Breast epithelium (tissue), 4 donors: ENCODE measurements around the gene OSBPL10. TPM values are rescaled to one million over a fixed set of nuclear protein-coding genes. Genes with fewer than 3 reads are reported as not detected.

ENCODE experiments used
- DNase-seq, 2 donors: peaks; one replicate each; pipeline ENCODE4 v3.0.0-alpha.2; 2019; ENCODE audit warnings: low spot score in 2 of 2
- H3K27ac ChIP-seq, 2 donors: fragments of 200-600 bp; sonication (generic) in 1 of 2; one replicate each; pipeline ENCODE4 v1.5.1; 2016 to 2019; ENCODE audit warnings: mild to moderate bottlenecking in 1 of 2
- H3K27me3 ChIP-seq, 2 donors: fragments of 200-600 bp; sonication (generic) in 1 of 2; one replicate each; pipeline versions ENCODE4 v1.5.1 to v1.6.0; 2017 to 2019; ENCODE audit warnings: control low read depth in 1 of 2, mild to moderate bottlenecking in 1 of 2
- H3K36me3 ChIP-seq: fragments of 200-600 bp; one replicate; pipeline ENCODE4 v1.5.1; 2019
- H3K4me1 ChIP-seq, 2 donors: fragments of 200-600 bp; sonication (generic); one replicate each; pipeline ENCODE4 v1.5.1; 2016 to 2019; ENCODE audit warnings: control low read depth in 1 of 2
- H3K4me3 ChIP-seq, 3 donors: fragments of 200-600 bp; sonication (generic); 1 replicate in 2 of 3; 2 replicates in 1 of 3; pipeline ENCODE4 v1.5.1; 2016 to 2019; ENCODE audit warnings: mild to moderate bottlenecking in 3 of 3, moderate library complexity in 2 of 3
- H3K9me3 ChIP-seq, 2 donors: fragments of 200-600 bp; sonication (generic) in 1 of 2; one replicate each; pipeline ENCODE4 v1.5.1; 2016 to 2019; ENCODE audit warnings: control low read depth in 1 of 2
- POLR2A ChIP-seq: fragments of 450-650 bp; IDR thresholded peaks from one replicate; pipeline ENCODE4 v1.6.1; 2016; ENCODE audit warnings: antibody characterized with exemption, mild to moderate bottlenecking, moderate library complexity
- POLR2AphosphoS5 ChIP-seq, 3 donors: sonication (generic); formaldehyde crosslinking; IDR thresholded peaks; one replicate each; pipeline ENCODE4 v1.6.1; 2017; ENCODE audit warnings: antibody characterized with exemption in 3 of 3
- intact Hi-C: fragments of 100-400 bp; cut with DNase I; formaldehyde crosslinking; loops from one replicate; pipeline ENCODE4 v1.15.1; 2023; ENCODE audit warnings: low total_unique reads
- total RNA-seq, 3 donors: library from RNA; depleted of rRNA; stranded (reverse); fragments of >200 nt; gene quantifications; one replicate each; pipeline ENCODE4 v1.1.0, GENCODE V29; 2016
- TF ChIP-seq, protein P1 (sequence below), 3 donors: fragments of 450-650 bp; IDR thresholded peaks; one replicate each; pipeline ENCODE4 v1.5.1; 2016 to 2017; ENCODE audit warnings: antibody characterized with exemption in 3 of 3, mild to moderate bottlenecking in 3 of 3, moderate library complexity in 3 of 3

OSBPL10 gene
- total RNA-seq, 3 donors from 2014 or later = 17.6 to 47.4 (median 26.5) TPM

- no peak for DNase-seq
- H3K9me3 ChIP-seq = no peaks in the 10 kb centered on the region
- no peak overlapping the region for H3K4me3 ChIP-seq
- H3K36me3 ChIP-seq = no peaks in the 10 kb centered on the region
- TF ChIP-seq POLR2A (no peak), POLR2AphosphoS5 (IDR thresholded peaks at IDR 0.05) (no peak)
- TF ChIP-seq, protein P1, sequence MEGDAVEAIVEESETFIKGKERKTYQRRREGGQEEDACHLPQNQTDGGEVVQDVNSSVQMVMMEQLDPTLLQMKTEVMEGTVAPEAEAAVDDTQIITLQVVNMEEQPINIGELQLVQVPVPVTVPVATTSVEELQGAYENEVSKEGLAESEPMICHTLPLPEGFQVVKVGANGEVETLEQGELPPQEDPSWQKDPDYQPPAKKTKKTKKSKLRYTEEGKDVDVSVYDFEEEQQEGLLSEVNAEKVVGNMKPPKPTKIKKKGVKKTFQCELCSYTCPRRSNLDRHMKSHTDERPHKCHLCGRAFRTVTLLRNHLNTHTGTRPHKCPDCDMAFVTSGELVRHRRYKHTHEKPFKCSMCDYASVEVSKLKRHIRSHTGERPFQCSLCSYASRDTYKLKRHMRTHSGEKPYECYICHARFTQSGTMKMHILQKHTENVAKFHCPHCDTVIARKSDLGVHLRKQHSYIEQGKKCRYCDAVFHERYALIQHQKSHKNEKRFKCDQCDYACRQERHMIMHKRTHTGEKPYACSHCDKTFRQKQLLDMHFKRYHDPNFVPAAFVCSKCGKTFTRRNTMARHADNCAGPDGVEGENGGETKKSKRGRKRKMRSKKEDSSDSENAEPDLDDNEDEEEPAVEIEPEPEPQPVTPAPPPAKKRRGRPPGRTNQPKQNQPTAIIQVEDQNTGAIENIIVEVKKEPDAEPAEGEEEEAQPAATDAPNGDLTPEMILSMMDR (IDR thresholded peaks at IDR 0.05) = no peak
- no peaks in the 10 kb centered on the region for H3K27me3 ChIP-seq
- H3K27ac ChIP-seq = no peak overlapping the region
- no peaks in the 10 kb centered on the region for H3K4me1 ChIP-seq
- intact Hi-C loops = no loop called here
Observed at GRCh38 chr3:31833391-31834190, 147.5 kb downstream of the OSBPL10 start.

GRCh38 chr3:31832551-31832950, 148.5 kb downstream of the OSBPL10 start:
- no peak for DNase-seq
- Histone ChIP-seq H3K36me3 (no peaks in the 10 kb centered on the region), H3K4me3 (no peak overlapping the region), H3K9me3 (no peaks in the 10 kb centered on the region), H3K27ac (no peak overlapping the region), H3K27me3 (no peaks in the 10 kb centered on the region), H3K4me1 (no peaks in the 10 kb centered on the region)
- TF ChIP-seq POLR2A (no peak), POLR2AphosphoS5 (IDR thresholded peaks at IDR 0.05) (no peak)
- TF ChIP-seq, protein P1 (IDR thresholded peaks at IDR 0.05) = no peak
- intact Hi-C loops = no loop called here

- no peaks in the 10 kb centered on the region for H3K36me3 ChIP-seq
- intact Hi-C loops = no loop called here
- TF ChIP-seq, protein P1 (IDR thresholded peaks at IDR 0.05) = no peak
- TF ChIP-seq POLR2A (no peak), POLR2AphosphoS5 (IDR thresholded peaks at IDR 0.05) (no peak)
- DNase-seq = no peak
- H3K9me3 ChIP-seq = no peaks in the 10 kb centered on the region
- no peaks in the 10 kb centered on the region for H3K27me3 ChIP-seq
- no peak overlapping the region for H3K4me3 ChIP-seq
- H3K4me1 ChIP-seq = no peaks in the 10 kb centered on the region
- H3K27ac ChIP-seq = no peak overlapping the region
Observed at GRCh38 chr3:31831591-31831990, 149.5 kb downstream of the OSBPL10 start.

DNA sequence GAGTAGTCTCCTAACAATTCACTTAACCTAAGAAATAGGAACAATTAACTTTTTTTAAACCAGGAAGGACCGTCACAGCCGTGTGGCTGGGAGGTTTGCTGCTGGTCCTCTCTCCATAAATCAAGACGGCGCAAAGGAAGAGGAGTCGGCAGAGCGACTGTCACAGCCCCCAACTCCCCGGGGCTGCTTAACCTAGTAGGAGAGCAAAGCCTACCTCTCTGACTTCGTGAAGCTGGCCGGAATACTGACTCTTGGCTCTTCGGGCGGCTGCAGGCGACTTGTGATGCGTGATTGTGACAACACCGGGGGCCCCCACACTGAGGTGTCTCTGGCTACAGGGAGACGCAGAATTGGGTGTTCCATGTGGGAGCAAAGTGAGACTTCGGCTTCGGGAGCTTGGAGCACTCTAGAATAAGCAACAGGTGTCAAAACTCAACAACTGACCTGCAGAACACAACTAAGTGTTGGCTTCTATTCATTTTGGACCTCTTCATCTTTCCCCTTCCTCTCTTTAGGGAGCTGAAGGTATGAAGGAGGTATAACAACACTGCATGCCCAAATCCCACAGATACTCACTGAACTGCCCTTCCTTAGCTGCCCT, 151.1 kb downstream of the OSBPL10 start:
- Histone ChIP-seq H3K27ac (no peak overlapping the region), H3K4me1 (no peaks in the 10 kb centered on the region), H3K27me3 (no peaks in the 10 kb centered on the region), H3K4me3 (no peak overlapping the region), H3K9me3 (no peaks in the 10 kb centered on the region), H3K36me3 (no peaks in the 10 kb centered on the region)
- TF ChIP-seq, protein P1 (IDR thresholded peaks at IDR 0.05) = no peak
- intact Hi-C loops = no loop called here
- no peak for DNase-seq

DNA sequence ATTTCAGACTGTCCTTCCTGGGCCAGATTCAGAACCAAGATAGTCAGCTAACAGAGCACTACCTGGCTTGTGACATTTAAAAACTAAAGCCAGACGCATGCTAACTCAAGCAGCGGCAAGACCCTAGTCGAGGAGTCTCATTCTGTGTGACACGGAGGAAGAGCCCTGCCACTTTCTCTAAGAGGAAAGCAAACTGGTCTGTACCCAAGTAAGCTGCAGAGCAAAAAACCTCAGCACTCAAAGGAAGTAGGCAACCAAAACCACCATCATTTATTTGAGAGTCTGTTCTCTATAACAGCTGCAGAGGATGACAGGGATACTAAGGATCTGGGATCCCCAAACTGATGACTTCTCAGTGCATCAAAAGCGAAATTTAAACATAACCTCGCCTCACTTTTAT, 152.1 kb downstream of the OSBPL10 start:
- Histone ChIP-seq H3K27me3 (no peaks in the 10 kb centered on the region), H3K9me3 (no peaks in the 10 kb centered on the region), H3K36me3 (no peaks in the 10 kb centered on the region), H3K4me1 (no peaks in the 10 kb centered on the region), H3K27ac (no peak overlapping the region), H3K4me3 (no peak overlapping the region)
- intact Hi-C loops = no loop called here
- TF ChIP-seq POLR2A (no peak), POLR2AphosphoS5 (IDR thresholded peaks at IDR 0.05) (no peak)
- TF ChIP-seq, protein P1 (IDR thresholded peaks at IDR 0.05) = no peak
- no peak for DNase-seq
